Thyroid gland (tissue), 4 donors: Measurements from ENCODE around the gene SDC4.

Experiments
- POLR2A ChIP-seq, 2 donors: fragments of 450-650 bp; IDR thresholded peaks; one replicate each; pipeline ENCODE4 v1.6.1; 2017; ENCODE audit warnings: antibody characterized with exemption in 2 of 2, mild to moderate bottlenecking in 2 of 2, moderate library complexity in 1 of 2
- TF ChIP-seq, protein P1 (sequence below), 6 experiments: fragments of 200-600 bp in 3 of 6; fragments of 450-650 bp in 3 of 6; sonication (generic) in 3 of 6; IDR thresholded peaks; one replicate each; pipeline ENCODE4 v1.5.1; 2016 to 2019; ENCODE audit warnings: antibody characterized with exemption in 6 of 6, mild to moderate bottlenecking in 2 of 6, inconsistent platforms in 1 of 6, moderate library complexity in 1 of 6

DNA sequence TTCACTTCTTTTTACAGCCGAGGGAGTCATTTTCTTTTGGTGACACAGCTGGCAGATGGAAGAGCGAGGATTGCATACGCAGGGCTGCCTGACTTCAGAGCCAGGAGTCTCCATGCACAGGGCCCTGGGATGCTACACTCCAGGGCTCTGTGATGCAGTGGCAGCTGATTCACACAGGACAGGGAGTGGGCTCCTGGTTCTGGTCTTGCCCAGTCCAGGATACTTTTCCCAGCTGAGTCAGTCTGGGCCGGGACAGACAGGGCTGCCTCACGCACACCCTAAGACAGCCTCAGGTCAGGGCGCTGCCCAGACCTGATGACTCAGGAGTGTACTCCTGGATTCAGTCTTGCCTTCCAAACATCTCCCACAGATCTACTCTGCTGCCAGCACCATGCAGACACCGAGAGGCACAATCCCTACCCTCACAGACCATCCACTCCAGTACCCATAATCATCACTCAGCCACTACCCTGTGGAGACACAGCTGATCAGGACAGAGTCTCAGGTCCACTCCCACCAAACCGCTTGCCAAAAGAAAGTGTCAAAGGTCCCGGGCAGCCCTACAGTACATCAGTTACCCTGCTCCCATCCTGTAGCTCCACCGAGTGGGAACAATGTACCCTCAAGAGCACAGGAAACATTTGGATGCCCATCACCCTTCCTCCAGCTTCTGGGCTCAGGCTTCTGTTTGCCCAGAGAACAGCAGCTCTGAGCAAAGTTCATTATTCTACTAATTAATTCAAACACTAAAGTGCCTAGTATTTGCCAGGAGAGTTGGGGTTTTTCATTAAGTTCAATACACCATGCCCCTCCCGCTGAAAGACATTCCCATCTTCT lies 11.5 kb downstream of the SDC4 start:
- TF ChIP-seq, protein P1, sequence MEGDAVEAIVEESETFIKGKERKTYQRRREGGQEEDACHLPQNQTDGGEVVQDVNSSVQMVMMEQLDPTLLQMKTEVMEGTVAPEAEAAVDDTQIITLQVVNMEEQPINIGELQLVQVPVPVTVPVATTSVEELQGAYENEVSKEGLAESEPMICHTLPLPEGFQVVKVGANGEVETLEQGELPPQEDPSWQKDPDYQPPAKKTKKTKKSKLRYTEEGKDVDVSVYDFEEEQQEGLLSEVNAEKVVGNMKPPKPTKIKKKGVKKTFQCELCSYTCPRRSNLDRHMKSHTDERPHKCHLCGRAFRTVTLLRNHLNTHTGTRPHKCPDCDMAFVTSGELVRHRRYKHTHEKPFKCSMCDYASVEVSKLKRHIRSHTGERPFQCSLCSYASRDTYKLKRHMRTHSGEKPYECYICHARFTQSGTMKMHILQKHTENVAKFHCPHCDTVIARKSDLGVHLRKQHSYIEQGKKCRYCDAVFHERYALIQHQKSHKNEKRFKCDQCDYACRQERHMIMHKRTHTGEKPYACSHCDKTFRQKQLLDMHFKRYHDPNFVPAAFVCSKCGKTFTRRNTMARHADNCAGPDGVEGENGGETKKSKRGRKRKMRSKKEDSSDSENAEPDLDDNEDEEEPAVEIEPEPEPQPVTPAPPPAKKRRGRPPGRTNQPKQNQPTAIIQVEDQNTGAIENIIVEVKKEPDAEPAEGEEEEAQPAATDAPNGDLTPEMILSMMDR (IDR thresholded peaks at IDR 0.05): no peak
- peak in 1 of 2 donors; percentile 38 for TF ChIP-seq POLR2A (IDR thresholded peaks at IDR 0.05)
